Dendritic cell treated with granulocyte-macrophage colony-stimulating factor and Interleukin-4, amounts not matched to agents 40 ng/mL and 50 ng/mL, for 4 days (primary cell): Measurements from ENCODE around the gene TMEM132D.
"Not testable (repeated sequence)": the region's sequence is repeated elsewhere in the genome, so short reads cannot be mapped to it uniquely, and the experiment has no call there.

Experiments used
- H3K27ac Mint-ChIP-seq: one replicate; pipeline ENCODE4 v1.8.0; 2022; ENCODE audit warnings: mild to moderate bottlenecking, mixed read lengths
- H3K27me3 Mint-ChIP-seq: one replicate; pipeline ENCODE4 v1.8.0; 2022; ENCODE audit warnings: mild to moderate bottlenecking, mixed read lengths
- H3K36me3 Mint-ChIP-seq: one replicate; pipeline ENCODE4 v1.8.0; 2022; ENCODE audit warnings: low read depth, mixed read lengths
- H3K4me1 Mint-ChIP-seq: one replicate; pipeline ENCODE4 v1.8.0; 2022; ENCODE audit warnings: low read depth, mixed read lengths
- H3K4me3 Mint-ChIP-seq: one replicate; pipeline ENCODE4 v1.8.0; 2022; ENCODE audit warnings: mild to moderate bottlenecking, moderate library complexity, mixed read lengths
- H3K9me3 Mint-ChIP-seq: one replicate; pipeline ENCODE4 v1.8.0; 2022; ENCODE audit warnings: mixed read lengths
- intact Hi-C: fragments of 100-400 bp; cut with micrococcal nuclease; formaldehyde crosslinking; loops from one replicate; pipeline ENCODE4 v1.15.0; 2022

Gene TMEM132D

GRCh38 chr12:129063600-129063999 is 840.2 kb downstream of the TMEM132D start:
- intact Hi-C loops = no loop called here
- Mint-ChIP-seq H3K36me3 (no peaks in the 10 kb centered on the region), H3K27me3 (no peaks in the 10 kb centered on the region)

GRCh38 chr12:129053232-129053631 is 850.6 kb downstream of the TMEM132D start:
- intact Hi-C loops = no loop called here
- Mint-ChIP-seq H3K4me1 (peaks cover 5% of the 10 kb centered on the region), H3K27me3 (no peaks in the 10 kb centered on the region), H3K9me3 (no peaks in the 10 kb centered on the region), H3K4me3 (no peak overlapping the region), H3K27ac (no peak overlapping the region), H3K36me3 (no peaks in the 10 kb centered on the region)

More at GRCh38 chr12:129063600-129063999, 840.2 kb downstream of the TMEM132D start:
- H3K4me1 Mint-ChIP-seq = no peaks in the 10 kb centered on the region
- no peak overlapping the region for H3K4me3 Mint-ChIP-seq
- H3K27ac Mint-ChIP-seq = no peak overlapping the region
- peaks cover 11% of the 10 kb centered on the region for H3K9me3 Mint-ChIP-seq

DNA sequence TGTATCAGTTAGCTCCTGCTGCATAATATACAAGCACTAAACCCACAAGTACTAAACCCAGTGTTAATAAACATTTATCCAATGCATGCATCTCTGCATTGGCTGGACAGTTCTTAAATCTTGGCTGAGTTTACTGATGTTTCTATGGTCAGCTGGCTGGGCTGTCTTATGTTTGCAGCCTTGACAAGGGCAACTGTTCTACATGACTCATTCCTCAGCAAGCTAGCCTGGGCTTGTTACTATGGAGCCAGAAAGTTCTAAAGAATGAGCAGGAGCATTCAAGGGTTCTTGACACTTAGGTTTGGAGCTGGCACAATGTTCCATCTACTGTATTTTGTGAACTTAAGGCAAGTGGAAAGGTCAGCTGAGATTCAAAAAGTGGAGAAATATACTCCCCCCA is 851.5 kb downstream of the TMEM132D start:
- H3K9me3 Mint-ChIP-seq = no peaks in the 10 kb centered on the region
- no peaks in the 10 kb centered on the region for H3K36me3 Mint-ChIP-seq
- intact Hi-C loops = no loop called here
- H3K27me3 Mint-ChIP-seq = no peaks in the 10 kb centered on the region
- H3K4me3 Mint-ChIP-seq = no peak overlapping the region
- peaks cover 5% of the 10 kb centered on the region for H3K4me1 Mint-ChIP-seq
- no peak overlapping the region for H3K27ac Mint-ChIP-seq

GRCh38 chr12:129049917-129050316 is 853.9 kb downstream of the TMEM132D start:
- Mint-ChIP-seq H3K4me1 (peaks cover 5% of the 10 kb centered on the region), H3K36me3 (no peaks in the 10 kb centered on the region), H3K27me3 (no peaks in the 10 kb centered on the region), H3K4me3 (no peak overlapping the region), H3K27ac (no peak overlapping the region), H3K9me3 (no peaks in the 10 kb centered on the region)
- intact Hi-C loops = no loop called here

GRCh38 chr12:129043334-129043733 is 860.5 kb downstream of the TMEM132D start:
- intact Hi-C loops, H3K36me3 Mint-ChIP-seq, H3K27me3 Mint-ChIP-seq: not testable (repeated sequence)

DNA sequence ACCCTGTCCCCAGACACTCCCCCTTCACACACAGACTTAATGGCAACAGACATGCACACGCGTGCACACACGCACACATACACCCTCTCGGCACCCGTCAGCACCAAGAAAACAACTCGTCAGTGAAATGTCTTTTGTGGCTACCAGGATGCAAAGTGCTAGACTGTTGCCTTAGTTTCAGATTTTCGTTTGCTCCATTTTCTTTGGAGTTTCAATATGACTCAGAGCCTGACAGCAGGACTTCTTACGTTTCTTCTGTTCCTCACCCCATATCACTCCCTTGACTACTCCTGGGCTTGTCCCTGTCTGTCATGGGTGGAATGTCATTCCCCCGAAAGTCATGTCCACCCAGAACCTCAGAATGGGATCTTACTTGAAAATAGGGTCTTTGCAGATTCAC is 867.7 kb downstream of the TMEM132D start:
- H3K9me3 Mint-ChIP-seq = peaks cover 9% of the 10 kb centered on the region
- no peaks in the 10 kb centered on the region for H3K4me1 Mint-ChIP-seq
- intact Hi-C loops = no loop called here
- H3K27ac Mint-ChIP-seq = no peak overlapping the region
- no peaks in the 10 kb centered on the region for H3K27me3 Mint-ChIP-seq
- H3K36me3 Mint-ChIP-seq = no peaks in the 10 kb centered on the region
- H3K4me3 Mint-ChIP-seq = no peak overlapping the region

More at GRCh38 chr12:129043334-129043733, 860.5 kb downstream of the TMEM132D start:
- H3K4me3 Mint-ChIP-seq, H3K27ac Mint-ChIP-seq, H3K4me1 Mint-ChIP-seq: not testable (repeated sequence)
- H3K9me3 Mint-ChIP-seq = peaks cover 26% of the 10 kb centered on the region

- H3K4me3 Mint-ChIP-seq = no peak overlapping the region
- H3K4me1 Mint-ChIP-seq = no peaks in the 10 kb centered on the region
- intact Hi-C loops = no loop called here
- H3K27ac Mint-ChIP-seq = no peak overlapping the region
- peaks cover 9% of the 10 kb centered on the region for H3K9me3 Mint-ChIP-seq
- no peaks in the 10 kb centered on the region for H3K36me3 Mint-ChIP-seq
- no peaks in the 10 kb centered on the region for H3K27me3 Mint-ChIP-seq
These were observed 869.1 kb downstream of the TMEM132D start for GRCh38 chr12:129034558-129035289.

- H3K27me3 Mint-ChIP-seq = no peaks in the 10 kb centered on the region
- no peak overlapping the region for H3K27ac Mint-ChIP-seq
- H3K4me1 Mint-ChIP-seq = no peaks in the 10 kb centered on the region
- intact Hi-C loops = no loop called here
- H3K9me3 Mint-ChIP-seq = no peaks in the 10 kb centered on the region
- H3K4me3 Mint-ChIP-seq = no peak overlapping the region
- H3K36me3 Mint-ChIP-seq = no peaks in the 10 kb centered on the region
These were observed 875.0 kb downstream of the TMEM132D start for GRCh38 chr12:129028844-129029243.

DNA sequence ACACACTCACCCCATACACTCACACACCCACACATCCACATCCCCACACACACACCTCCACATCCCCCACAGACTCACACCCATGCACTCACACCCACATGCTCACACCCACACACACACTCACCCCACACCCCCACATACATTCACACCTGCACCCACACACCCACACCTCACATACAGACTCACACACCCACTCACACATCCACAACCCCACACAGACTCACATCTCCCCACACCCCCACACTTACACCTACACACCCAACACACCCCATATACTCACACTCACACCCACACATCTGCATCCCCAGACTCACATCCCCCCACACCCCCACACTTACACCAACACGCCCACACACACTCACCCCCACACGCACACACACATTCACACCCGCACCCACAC is 878.8 kb downstream of the TMEM132D start:
- Mint-ChIP-seq H3K27me3 (no peaks in the 10 kb centered on the region), H3K4me1 (no peaks in the 10 kb centered on the region), H3K27ac (no peak overlapping the region), H3K4me3 (no peak overlapping the region), H3K36me3 (no peaks in the 10 kb centered on the region), H3K9me3 (no peaks in the 10 kb centered on the region)
- intact Hi-C loops = no loop called here
